WTC11 (cell line): Measurements from ENCODE around the gene ASF1A.

Experiments
- CREB1 ChIP-seq: sonication (generic); formaldehyde crosslinking; IDR thresholded peaks from 2 replicates; pipeline ENCODE4 v1.8.0; 2023; ENCODE audit warnings: mild to moderate bottlenecking, missing genetic modification reagents
- RORB ChIP-seq: fragments of 250-450 bp; sonication (Bioruptor Pico); IDR thresholded peaks from 2 replicates; pipeline ENCODE4 v1.9.0; 2021; ENCODE audit warnings: mild to moderate bottlenecking
- TCF7 ChIP-seq: sonication (generic); formaldehyde crosslinking; IDR thresholded peaks from 2 replicates; pipeline ENCODE4 v1.8.0; 2022; ENCODE audit warnings: mild to moderate bottlenecking, low read depth, missing genetic modification reagents, moderate library complexity
- ZNF416 ChIP-seq: fragments of 250-450 bp; sonication (Bioruptor Pico); IDR thresholded peaks from 2 replicates; pipeline ENCODE4 v1.9.0; 2021; ENCODE audit warnings: mild to moderate bottlenecking, inconsistent platforms
- TF ChIP-seq, protein P1 (sequence below): sonication (generic); formaldehyde crosslinking; IDR thresholded peaks from 2 replicates; pipeline ENCODE4 v1.8.0; 2022; ENCODE audit warnings: mild to moderate bottlenecking, missing genetic modification reagents
- TF ChIP-seq, protein P2 (sequence below): fragments of 200-600 bp; IDR thresholded peaks from 2 replicates; pipeline ENCODE4 v1.8.0; 2022; ENCODE audit warnings: antibody characterized with exemption

DNA sequence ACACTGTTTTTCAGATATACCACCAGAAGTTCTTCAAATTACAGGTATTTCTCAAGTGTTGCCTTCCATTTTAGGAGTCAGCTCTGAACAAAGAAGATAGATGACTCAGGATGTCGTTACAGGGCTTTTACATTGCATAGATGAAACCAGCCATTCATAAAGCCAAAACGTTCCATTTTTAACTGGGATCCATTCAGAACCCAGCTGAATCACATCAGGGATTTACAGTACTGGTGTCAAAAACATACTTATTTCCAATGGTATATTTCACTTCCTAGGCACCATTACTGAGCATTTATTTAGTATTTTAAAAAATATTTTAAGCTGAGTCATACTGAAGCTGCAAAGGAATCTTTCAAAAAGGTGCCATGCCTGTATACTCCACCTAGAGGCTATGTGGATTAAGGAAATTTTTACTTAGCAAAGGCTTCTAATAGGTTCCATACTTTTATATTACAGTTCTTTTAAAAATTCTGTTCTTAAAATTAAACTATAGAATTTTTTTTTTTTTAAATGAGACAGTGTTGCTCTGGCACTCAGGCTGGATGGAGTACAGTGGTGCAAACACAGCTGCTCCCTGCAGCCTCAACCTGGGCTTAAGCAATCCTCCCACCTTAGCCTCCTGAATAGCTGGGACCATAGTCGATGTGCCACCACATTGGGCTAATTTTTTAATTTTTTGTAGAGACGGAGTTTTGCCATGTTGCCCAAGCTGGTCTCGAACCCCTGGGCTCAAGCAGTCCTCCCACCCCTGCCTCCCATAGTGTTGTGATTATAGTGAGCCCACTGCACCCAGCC lies 2.6 kb downstream of the ASF1A start:
- TF ChIP-seq, protein P1, sequence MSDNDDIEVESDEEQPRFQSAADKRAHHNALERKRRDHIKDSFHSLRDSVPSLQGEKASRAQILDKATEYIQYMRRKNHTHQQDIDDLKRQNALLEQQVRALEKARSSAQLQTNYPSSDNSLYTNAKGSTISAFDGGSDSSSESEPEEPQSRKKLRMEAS (CRISPR knock-in tag): no peak
- TF ChIP-seq TCF7 (CRISPR knock-in tag) (no peak), RORB (CRISPR knock-in tag) (no peak), CREB1 (CRISPR knock-in tag) (no peak), ZNF416 (no peak)
- TF ChIP-seq, protein P2, sequence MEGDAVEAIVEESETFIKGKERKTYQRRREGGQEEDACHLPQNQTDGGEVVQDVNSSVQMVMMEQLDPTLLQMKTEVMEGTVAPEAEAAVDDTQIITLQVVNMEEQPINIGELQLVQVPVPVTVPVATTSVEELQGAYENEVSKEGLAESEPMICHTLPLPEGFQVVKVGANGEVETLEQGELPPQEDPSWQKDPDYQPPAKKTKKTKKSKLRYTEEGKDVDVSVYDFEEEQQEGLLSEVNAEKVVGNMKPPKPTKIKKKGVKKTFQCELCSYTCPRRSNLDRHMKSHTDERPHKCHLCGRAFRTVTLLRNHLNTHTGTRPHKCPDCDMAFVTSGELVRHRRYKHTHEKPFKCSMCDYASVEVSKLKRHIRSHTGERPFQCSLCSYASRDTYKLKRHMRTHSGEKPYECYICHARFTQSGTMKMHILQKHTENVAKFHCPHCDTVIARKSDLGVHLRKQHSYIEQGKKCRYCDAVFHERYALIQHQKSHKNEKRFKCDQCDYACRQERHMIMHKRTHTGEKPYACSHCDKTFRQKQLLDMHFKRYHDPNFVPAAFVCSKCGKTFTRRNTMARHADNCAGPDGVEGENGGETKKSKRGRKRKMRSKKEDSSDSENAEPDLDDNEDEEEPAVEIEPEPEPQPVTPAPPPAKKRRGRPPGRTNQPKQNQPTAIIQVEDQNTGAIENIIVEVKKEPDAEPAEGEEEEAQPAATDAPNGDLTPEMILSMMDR: no peak
